Upper lobe of left lung (tissue), 4 donors: Measurements from ENCODE around the gene CMPK1.

Experiments used
- POLR2AphosphoS5 ChIP-seq, 2 donors: sonication (generic); formaldehyde crosslinking; IDR thresholded peaks; one replicate each; pipeline ENCODE4 v1.5.1; 2017; ENCODE audit warnings: antibody characterized with exemption in 2 of 2
- TF ChIP-seq, protein P1 (sequence below), 6 experiments: fragments of 450-650 bp in 4 of 6; fragments of 200-600 bp in 2 of 6; sonication (generic) in 2 of 6; IDR thresholded peaks; one replicate each; pipeline ENCODE4 v1.5.1; 2016 to 2019; ENCODE audit warnings: antibody characterized with exemption in 6 of 6

DNA sequence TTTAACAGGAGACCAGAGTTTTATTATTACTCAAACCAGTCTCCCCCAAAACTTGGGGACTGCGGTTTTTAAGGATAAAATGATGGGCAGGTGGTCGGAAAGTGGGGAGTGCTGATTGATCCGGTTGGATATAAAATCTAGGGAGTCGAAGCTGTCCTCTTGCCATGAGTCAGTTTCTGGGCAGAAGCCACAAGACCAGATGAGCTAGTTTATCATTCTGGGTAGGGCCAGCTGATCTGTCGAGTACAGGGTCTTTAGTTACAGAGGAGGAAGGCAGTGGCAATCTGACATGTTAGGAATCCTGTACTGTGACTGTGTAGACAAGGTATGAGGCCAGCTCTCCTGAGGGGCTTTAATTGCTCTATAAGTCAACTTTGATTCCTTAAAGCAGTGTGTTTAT lies 59.6 kb downstream of the CMPK1 start:
- TF ChIP-seq, protein P1, sequence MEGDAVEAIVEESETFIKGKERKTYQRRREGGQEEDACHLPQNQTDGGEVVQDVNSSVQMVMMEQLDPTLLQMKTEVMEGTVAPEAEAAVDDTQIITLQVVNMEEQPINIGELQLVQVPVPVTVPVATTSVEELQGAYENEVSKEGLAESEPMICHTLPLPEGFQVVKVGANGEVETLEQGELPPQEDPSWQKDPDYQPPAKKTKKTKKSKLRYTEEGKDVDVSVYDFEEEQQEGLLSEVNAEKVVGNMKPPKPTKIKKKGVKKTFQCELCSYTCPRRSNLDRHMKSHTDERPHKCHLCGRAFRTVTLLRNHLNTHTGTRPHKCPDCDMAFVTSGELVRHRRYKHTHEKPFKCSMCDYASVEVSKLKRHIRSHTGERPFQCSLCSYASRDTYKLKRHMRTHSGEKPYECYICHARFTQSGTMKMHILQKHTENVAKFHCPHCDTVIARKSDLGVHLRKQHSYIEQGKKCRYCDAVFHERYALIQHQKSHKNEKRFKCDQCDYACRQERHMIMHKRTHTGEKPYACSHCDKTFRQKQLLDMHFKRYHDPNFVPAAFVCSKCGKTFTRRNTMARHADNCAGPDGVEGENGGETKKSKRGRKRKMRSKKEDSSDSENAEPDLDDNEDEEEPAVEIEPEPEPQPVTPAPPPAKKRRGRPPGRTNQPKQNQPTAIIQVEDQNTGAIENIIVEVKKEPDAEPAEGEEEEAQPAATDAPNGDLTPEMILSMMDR (IDR thresholded peaks at IDR 0.05): no peak
- TF ChIP-seq POLR2AphosphoS5 (IDR thresholded peaks at IDR 0.05): no peak
